Lung (tissue), 12 donors: ENCODE data around the gene ARHGAP9. TPM values are rescaled to one million over a fixed set of nuclear protein-coding genes. Genes with fewer than 3 reads are reported as not detected.
A peak's percentile ranks its signal among the peaks of the same experiment; 100 is the strongest.

Experiments used
- ATAC-seq: fragments of 200-7000 bp; cut with Tn5 transposase; one replicate; pipeline ENCODE4 v1.9.1; 2020; ENCODE audit warnings: moderate number of reproducible peaks; ENCODE audit not compliant: insufficient read depth, low FRiP score
- DNase-seq, 3 donors: peaks; one replicate each; pipeline ENCODE4 v3.0.0-alpha.2; 2013 to 2017
- H3K27ac ChIP-seq, 2 donors: one replicate each; pipeline ENCODE4 v1.5.1; 2013; ENCODE audit warnings: mild to moderate bottlenecking in 2 of 2, moderate library complexity in 2 of 2, control low read depth in 1 of 2, inconsistent platforms in 1 of 2, low read depth in 1 of 2, low read length in 1 of 2
- H3K27me3 ChIP-seq, 3 donors: one replicate each; pipeline ENCODE4 v1.5.1; 2013; ENCODE audit warnings: low read length in 2 of 3; ENCODE audit not compliant: control insufficient read depth in 3 of 3, insufficient read depth in 3 of 3
- H3K36me3 ChIP-seq, 4 donors: one replicate each; pipeline ENCODE4 v1.5.1; 2013; ENCODE audit warnings: low read length in 4 of 4, mild to moderate bottlenecking in 1 of 4, moderate library complexity in 1 of 4; ENCODE audit not compliant: control insufficient read depth in 4 of 4, insufficient read depth in 4 of 4
- H3K4me1 ChIP-seq, 5 donors: one replicate each; pipeline ENCODE4 v1.5.1; 2013; ENCODE audit warnings: low read length in 5 of 5, mild to moderate bottlenecking in 2 of 5, moderate library complexity in 1 of 5; ENCODE audit not compliant: control insufficient read depth in 5 of 5, insufficient read depth in 5 of 5
- H3K4me3 ChIP-seq: one replicate; pipeline ENCODE4 v1.5.1; 2013; ENCODE audit warnings: mild to moderate bottlenecking, control low read depth, moderate library complexity
- H3K9ac ChIP-seq, 2 donors: one replicate each; pipeline ENCODE4 v1.5.1; 2013; ENCODE audit warnings: low read length in 2 of 2, control low read depth in 1 of 2; ENCODE audit not compliant: insufficient read depth in 1 of 2
- H3K9me3 ChIP-seq, 4 donors: one replicate each; pipeline ENCODE4 v1.5.1; 2013; ENCODE audit warnings: low read length in 3 of 4, mild to moderate bottlenecking in 1 of 4, moderate library complexity in 1 of 4; ENCODE audit not compliant: control insufficient read depth in 4 of 4, insufficient read depth in 3 of 4
- WGBS, 2 donors: extraction: QIAGEN DNeasy Blood & Tissue Kit; methylation state at CpG; one replicate each; pipeline ENCODE4 v1.1.7; 2013; 5-methylcytosine and 5-hydroxymethylcytosine counted together
- polyA plus RNA-seq, 2 donors: library from polyadenylated mRNA; stranded (reverse); fragments of 200-250 nt; gene quantifications; one replicate each; pipeline ENCODE4 v1.2.1, GENCODE V29; 2013
- total RNA-seq, 2 donors: library from RNA; depleted of rRNA in 1 of 2; stranded (reverse); fragments of >200 nt in 1 of 2; gene quantifications; one replicate each; pipeline ENCODE4 v1.2.1, GENCODE V29; 2014 to 2021
- TF ChIP-seq, protein P1 (sequence below): IDR thresholded peaks from 2 replicates; pipeline ENCODE4 v1.5.1; 2012; ENCODE audit warnings: mild to moderate bottlenecking; ENCODE audit errors: control extremely low read depth, extremely low read depth
- donor health status: control.
- donor health status: control.
- donor health status: Bipolar disorder and iron deficiency.
- donor health status: healthy.
- donor health status: DM: yes; HTN: yes; CAD: no.

The ARHGAP9 gene
- total and polyA plus RNA-seq, 4 donors = 14.7 to 62.1 (median 33.1) TPM

- peaks cover 0 to 7% (median 0%) of the 10 kb centered on the region in 5 donors for H3K4me1 ChIP-seq
- no peak within 1 kb of the TSS for H3K4me3 ChIP-seq
- no peaks in the 10 kb centered on the region for H3K9me3 ChIP-seq
- ATAC-seq (no peak), DNase-seq (peak in 1 of 3 donors; percentile 38)
- TF ChIP-seq, protein P1, sequence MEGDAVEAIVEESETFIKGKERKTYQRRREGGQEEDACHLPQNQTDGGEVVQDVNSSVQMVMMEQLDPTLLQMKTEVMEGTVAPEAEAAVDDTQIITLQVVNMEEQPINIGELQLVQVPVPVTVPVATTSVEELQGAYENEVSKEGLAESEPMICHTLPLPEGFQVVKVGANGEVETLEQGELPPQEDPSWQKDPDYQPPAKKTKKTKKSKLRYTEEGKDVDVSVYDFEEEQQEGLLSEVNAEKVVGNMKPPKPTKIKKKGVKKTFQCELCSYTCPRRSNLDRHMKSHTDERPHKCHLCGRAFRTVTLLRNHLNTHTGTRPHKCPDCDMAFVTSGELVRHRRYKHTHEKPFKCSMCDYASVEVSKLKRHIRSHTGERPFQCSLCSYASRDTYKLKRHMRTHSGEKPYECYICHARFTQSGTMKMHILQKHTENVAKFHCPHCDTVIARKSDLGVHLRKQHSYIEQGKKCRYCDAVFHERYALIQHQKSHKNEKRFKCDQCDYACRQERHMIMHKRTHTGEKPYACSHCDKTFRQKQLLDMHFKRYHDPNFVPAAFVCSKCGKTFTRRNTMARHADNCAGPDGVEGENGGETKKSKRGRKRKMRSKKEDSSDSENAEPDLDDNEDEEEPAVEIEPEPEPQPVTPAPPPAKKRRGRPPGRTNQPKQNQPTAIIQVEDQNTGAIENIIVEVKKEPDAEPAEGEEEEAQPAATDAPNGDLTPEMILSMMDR = no peak
- 59 to 61% methylated on average over 10 of the region's 10 CpGs for WGBS, 2 donors
- H3K27me3 ChIP-seq = no peaks in the 10 kb centered on the region
- H3K27ac ChIP-seq = no peak within 1 kb of the TSS
- no peaks in the 10 kb centered on the region for H3K36me3 ChIP-seq
- H3K9ac ChIP-seq = no peak within 1 kb of the TSS
Measured at GRCh38 chr12:57454566-57455373, 24.9 kb downstream of the ARHGAP9 start, which contains the start of gene INHBE. Gene INHBE, plus strand, starts transcription at chr12:57455307. Its CDS starts 230 bp downstream, at chr12:57455537.

GRCh38 chr12:57454213-57454565, 25.5 kb downstream of the ARHGAP9 start:
- WGBS, 2 donors = 97% methylated on average over 2 of the region's 2 CpGs
- Histone ChIP-seq H3K27me3 (no peaks in the 10 kb centered on the region), H3K9ac (no peak overlapping the region), H3K36me3 (no peaks in the 10 kb centered on the region), H3K27ac (no peak overlapping the region), H3K4me3 (no peak overlapping the region), H3K9me3 (no peaks in the 10 kb centered on the region), H3K4me1 (peaks cover 0 to 7% (median 0%) of the 10 kb centered on the region in 5 donors)
- ATAC-seq (no peak), DNase-seq (no peak)
- TF ChIP-seq, protein P1 = no peak

DNA sequence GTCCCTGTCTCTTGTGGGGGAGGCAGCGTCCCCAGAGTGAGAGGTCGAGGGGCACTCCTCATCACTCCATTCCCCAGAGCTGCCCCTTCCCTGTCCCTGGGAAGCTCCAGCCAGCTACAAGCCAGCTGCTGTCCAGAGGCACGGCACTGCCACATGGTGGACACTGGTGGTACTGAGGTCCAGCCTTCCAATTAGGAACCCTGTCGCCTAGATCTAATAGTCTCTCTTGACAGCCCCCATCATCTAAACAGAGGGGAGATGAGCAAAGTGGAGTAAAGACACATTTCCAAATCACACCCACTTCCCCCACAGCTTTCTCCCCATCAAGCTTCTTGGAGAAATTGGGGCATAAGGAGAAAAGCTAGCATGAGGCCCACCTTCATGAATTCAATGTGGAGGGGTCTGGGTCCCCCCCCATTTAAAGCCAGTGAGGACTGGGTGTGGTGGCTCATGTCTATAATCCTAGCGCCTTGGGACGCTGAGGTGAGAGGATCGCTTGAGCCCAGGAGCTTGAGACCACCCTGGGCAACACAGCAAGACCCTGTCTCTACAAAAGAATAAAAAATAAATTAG, 26.6 kb downstream of the ARHGAP9 start:
- H3K9ac ChIP-seq = no peak overlapping the region
- H3K36me3 ChIP-seq = no peaks in the 10 kb centered on the region
- peak overlapping the region in 1 of 2 donors; percentile 92 for H3K27ac ChIP-seq
- TF ChIP-seq, protein P1 = peak; percentile 70
- WGBS, 2 donors = 26 to 31% methylated on average over 7 of the region's 7 CpGs
- peak; percentile 65 for ATAC-seq
- no peaks in the 10 kb centered on the region for H3K27me3 ChIP-seq
- peak; percentile 80 to 82 (median 81) for DNase-seq
- no peaks in the 10 kb centered on the region for H3K9me3 ChIP-seq
- no peak overlapping the region for H3K4me3 ChIP-seq
- H3K4me1 ChIP-seq = no peaks in the 10 kb centered on the region
